ENCODE results near the gene C1orf87. TPM values are rescaled to one million over a fixed set of nuclear protein-coding genes. Genes with fewer than 3 reads are reported as not detected.

The C1orf87 gene
- total and polyA plus RNA-seq, 2 donors (not counting 3 experiments of a cell fraction or from before 2014, with no cell fraction given), result not detected

DNA sequence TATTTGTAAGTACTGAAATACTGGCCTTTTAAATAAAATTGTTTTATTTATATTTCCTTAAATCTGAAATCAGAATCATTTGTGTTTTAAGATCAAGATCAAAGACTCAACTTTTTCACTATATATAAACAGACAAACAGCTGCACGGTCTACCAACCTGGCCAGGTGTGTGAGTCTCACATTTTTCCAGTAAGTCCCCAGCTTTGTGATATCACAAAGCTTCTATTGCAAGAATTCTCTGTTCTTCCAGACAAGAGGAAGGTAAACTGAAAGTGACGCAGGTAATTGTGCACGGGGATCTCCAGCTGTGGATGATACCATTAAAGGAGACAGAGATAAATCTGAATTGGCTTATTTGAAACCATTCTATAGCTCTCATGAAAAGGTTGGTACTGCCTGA lies 105.8 kb downstream of the C1orf87 start:
- Histone ChIP-seq H3K36me3 (ENCODE audit: control insufficient read depth in 2 of 2, extremely low read depth in 1 of 2, insufficient read depth in 2 of 2, low read length in 2 of 2) (no peaks in the 10 kb centered on the region), H3K27me3 (ENCODE audit: control insufficient read depth in 2 of 2, insufficient read depth in 2 of 2, low read length in 2 of 2) (peaks cover 0 to 4% of the 10 kb centered on the region in 2 experiments), H3K4me3 (replicated peaks in 1 of 3; ENCODE audit: insufficient read depth in 1 of 3, low read depth in 1 of 3, low read length in 3 of 3) (no peak overlapping the region), H4K20me1 (replicated peaks; ENCODE audit: control insufficient read depth, extremely low read depth, insufficient read depth, low read length) (no peaks in the 10 kb centered on the region), H3K4me2 (ENCODE audit: insufficient read depth, low read length) (no peak overlapping the region), H3K27ac (ENCODE audit: insufficient read depth, low read depth, low read length) (no peak overlapping the region), H3K4me1 (ENCODE audit: control insufficient read depth, extremely low read depth, insufficient read depth, low read length) (peaks cover 2% of the 10 kb centered on the region), H3K9ac (replicated peaks; ENCODE audit: extremely low read depth, insufficient read depth, low read length) (no peak overlapping the region), H3K9me3 (replicated peaks; ENCODE audit: control insufficient read depth, insufficient read depth, low read length) (no peaks in the 10 kb centered on the region), H3K79me2 (ENCODE audit: control insufficient read depth, insufficient read depth, low read length) (no peaks in the 10 kb centered on the region), H3K9me1 (replicated peaks; ENCODE audit: control insufficient read depth, extremely low read depth, insufficient read depth, low read length) (no peaks in the 10 kb centered on the region), H2AFZ (ENCODE audit: low read depth, low read length) (no peak overlapping the region)
- intact Hi-C loops (cut with micrococcal nuclease) (no loop called here), dilution Hi-C loops (cut with MboI; ENCODE audit: extremely low pct_ligation_motif_present, low sequenced_read_pairs) (no loop called here)
- DNase-seq (ENCODE audit: low read depth, low spot score), result no peak
- TF ChIP-seq JUN (IDR thresholded peaks at IDR 0.05; ENCODE audit: borderline replicate concordance, insufficient read depth, insufficient read length, low read depth) (no peak), EZH2 (IDR thresholded peaks at IDR 0.05; ENCODE audit: borderline replicate concordance, low read depth, low read length, severe bottlenecking) (no peak), FOS (IDR thresholded peaks at IDR 0.05; ENCODE audit: borderline replicate concordance, insufficient read depth, low read length) (no peak), POLR2AphosphoS5 (IDR thresholded peaks at IDR 0.05; ENCODE audit: insufficient read depth, low read depth, low read length) (no peak), POLR2A (IDR thresholded peaks at IDR 0.05; ENCODE audit: low read depth, low read length) (no peak), MYC (IDR thresholded peaks at IDR 0.05; ENCODE audit: low read depth, low read length) (no peak), GATA2 (IDR thresholded peaks at IDR 0.05; ENCODE audit: insufficient read depth, insufficient read length, low read depth, low read length) (no peak)
- TF ChIP-seq, protein P1, sequence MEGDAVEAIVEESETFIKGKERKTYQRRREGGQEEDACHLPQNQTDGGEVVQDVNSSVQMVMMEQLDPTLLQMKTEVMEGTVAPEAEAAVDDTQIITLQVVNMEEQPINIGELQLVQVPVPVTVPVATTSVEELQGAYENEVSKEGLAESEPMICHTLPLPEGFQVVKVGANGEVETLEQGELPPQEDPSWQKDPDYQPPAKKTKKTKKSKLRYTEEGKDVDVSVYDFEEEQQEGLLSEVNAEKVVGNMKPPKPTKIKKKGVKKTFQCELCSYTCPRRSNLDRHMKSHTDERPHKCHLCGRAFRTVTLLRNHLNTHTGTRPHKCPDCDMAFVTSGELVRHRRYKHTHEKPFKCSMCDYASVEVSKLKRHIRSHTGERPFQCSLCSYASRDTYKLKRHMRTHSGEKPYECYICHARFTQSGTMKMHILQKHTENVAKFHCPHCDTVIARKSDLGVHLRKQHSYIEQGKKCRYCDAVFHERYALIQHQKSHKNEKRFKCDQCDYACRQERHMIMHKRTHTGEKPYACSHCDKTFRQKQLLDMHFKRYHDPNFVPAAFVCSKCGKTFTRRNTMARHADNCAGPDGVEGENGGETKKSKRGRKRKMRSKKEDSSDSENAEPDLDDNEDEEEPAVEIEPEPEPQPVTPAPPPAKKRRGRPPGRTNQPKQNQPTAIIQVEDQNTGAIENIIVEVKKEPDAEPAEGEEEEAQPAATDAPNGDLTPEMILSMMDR (IDR thresholded peaks at IDR 0.05; ENCODE audit: extremely low read depth in 1 of 2, insufficient read depth in 1 of 2, low read depth in 1 of 2, low read length in 2 of 2), result no peak
- TF ChIP-seq, protein P2, sequence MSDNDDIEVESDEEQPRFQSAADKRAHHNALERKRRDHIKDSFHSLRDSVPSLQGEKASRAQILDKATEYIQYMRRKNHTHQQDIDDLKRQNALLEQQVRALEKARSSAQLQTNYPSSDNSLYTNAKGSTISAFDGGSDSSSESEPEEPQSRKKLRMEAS (IDR thresholded peaks at IDR 0.05; ENCODE audit: insufficient read depth, insufficient read length), result no peak
- CTCF ChIA-PET, result interaction anchor here (1.1 to 5.0 kb wide), 6 partner anchors 9 to 1886 kb away, joined by 3 to 23 read pairs (median 4); no protein-coding TSS in a partner anchor
- no peak for FAIRE-seq
- POLR2A ChIA-PET, result no interaction called here
- BruUV-seq (replicated peaks), result no TSS peak

All from endothelial cell of umbilical vein (primary cell).